ENCODE data around the gene CRHR2.

GRCh38 chr7:30694774-30695721 lies 12.8 kb upstream of the CRHR2 start:
- no peak for TF ChIP-seq CTCF (IDR thresholded peaks at IDR 0.05; ENCODE audit: low read depth, low read length, poor library complexity, severe bottlenecking)
- no peak for TF ChIP-seq EZH2phosphoT487 (IDR thresholded peaks at IDR 0.05; ENCODE audit: borderline replicate concordance, low read length)

All from DOHH2 (cell line).